GM12878 (cell line): ENCODE measurements around the gene PAX3. TPM values are rescaled to one million over a fixed set of nuclear protein-coding genes. Genes with fewer than 3 reads are reported as not detected.

Experiments used
- ATAC-seq: fragments of 200-7000 bp; cut with Tn5 transposase; 3 replicates; pipeline ENCODE4 v1.9.1; 2020; ENCODE audit warnings: mild to moderate bottlenecking, moderate library complexity
- BruUV-seq: library from RNA; stranded (reverse); fragments of 400-500 nt; replicated peaks from 2 replicates; lab custom pipeline; 2021; lab: Mats Ljungman, UMichigan
- CTCF ChIA-PET: fragments of 300-600 bp; sonication (Branson Sonifier 250); formaldehyde crosslinking; extraction: SDS; loops from one replicate; lab custom pipeline; 2021; ENCODE audit warnings: inconsistent platforms; lab: Yijun Ruan, JAX
- POLR2A ChIA-PET: fragments of 350-600 bp; formaldehyde crosslinking; extraction: SDS; loops from one replicate; lab custom pipeline; 2021; ENCODE audit warnings: inconsistent platforms; lab: Charles Lee
- RAD21 ChIA-PET: fragments of 300-600 bp; sonication (Branson Sonifier 250); formaldehyde crosslinking; loops from one replicate; lab custom pipeline; 2023; ENCODE audit warnings: antibody characterized with exemption; ENCODE audit not compliant: unreplicated experiment; lab: Charles Lee
- SMC1A ChIA-PET: fragments of 300-600 bp; sonication (Branson Sonifier 250); formaldehyde crosslinking; loops from one replicate; lab custom pipeline; 2023; ENCODE audit not compliant: unreplicated experiment, uncharacterized antibody; lab: Charles Lee
- DNase-seq: peaks from one replicate; pipeline ENCODE4 v3.0.0-alpha.2; 2011; ENCODE audit warnings: low read depth, low spot score
- FAIRE-seq: peaks from 3 replicates; lab custom pipeline; 2011; peaks lifted over from hg19 to GRCh38; lab: Jason Lieb, UNC
- H2AFZ ChIP-seq: 2 replicates; pipeline ENCODE4 v1.6.0; 2011; ENCODE audit warnings: low read depth, low read length, control low read depth; ENCODE audit not compliant: control insufficient read depth
- H3K27ac ChIP-seq: 2 replicates; pipeline ENCODE4 v1.5.1; 2011; ENCODE audit warnings: control low read depth; ENCODE audit not compliant: control insufficient read depth, insufficient read depth
- H3K27me3 ChIP-seq, 2 experiments: replicated peaks in 1 of 2; 2 replicates each; pipeline versions ENCODE4 v1.6.0 to v1.6.1; 2011; ENCODE audit warnings: low read length in 1 of 2; ENCODE audit not compliant: control insufficient read depth in 2 of 2, insufficient read depth in 2 of 2
- H3K36me3 ChIP-seq, 2 experiments: 2 replicates each; pipeline ENCODE4 v1.5.1; 2011; ENCODE audit warnings: low read length in 1 of 2; ENCODE audit not compliant: control insufficient read depth in 2 of 2, insufficient read depth in 2 of 2
- H3K4me1 ChIP-seq: 2 replicates; pipeline ENCODE4 v1.6.1; 2011; ENCODE audit warnings: mild to moderate bottlenecking, low read length, moderate library complexity, mixed read lengths; ENCODE audit not compliant: control insufficient read depth, insufficient read depth
- H3K4me2 ChIP-seq: 2 replicates; pipeline ENCODE4 v1.6.0; 2011; ENCODE audit warnings: control low read depth; ENCODE audit not compliant: control insufficient read depth, insufficient read depth
- H3K4me3 ChIP-seq: fragments of 200-600 bp; sonication (generic); 2 replicates; pipeline ENCODE4 v1.5.1; 2016
- H3K79me2 ChIP-seq: 2 replicates; pipeline ENCODE4 v1.6.0; 2011; ENCODE audit warnings: low read length; ENCODE audit not compliant: control insufficient read depth, insufficient read depth
- H3K9ac ChIP-seq: 2 replicates; pipeline ENCODE4 v1.8.0; 2011; ENCODE audit warnings: low read length, control low read depth, mixed read lengths; ENCODE audit not compliant: control insufficient read depth, insufficient read depth
- H3K9me3 ChIP-seq: replicated peaks from 3 replicates; pipeline ENCODE4 v1.5.1; 2011; ENCODE audit warnings: mild to moderate bottlenecking, low read length; ENCODE audit not compliant: control insufficient read depth, insufficient read depth
- H4K20me1 ChIP-seq: 2 replicates; pipeline ENCODE4 v1.6.0; 2011; ENCODE audit not compliant: control insufficient read depth, insufficient read depth
- BHLHE40 ChIP-seq, 2 experiments: fragments of 450-650 bp in 1 of 2; IDR thresholded peaks; 2 replicates each; pipeline ENCODE4 v1.6.1; 2011 to 2017; ENCODE audit warnings: low read depth in 2 of 2, borderline replicate concordance in 1 of 2, improper control_type of control experiment in 1 of 2, low read length in 1 of 2, mild to moderate bottlenecking in 1 of 2
- BMI1 ChIP-seq: fragments of 450-650 bp; IDR thresholded peaks from 2 replicates; pipeline ENCODE4 v1.6.1; 2016; ENCODE audit warnings: mild to moderate bottlenecking, moderate library complexity, borderline replicate concordance
- IKZF2 ChIP-seq, 2 experiments: fragments of 450-650 bp; IDR thresholded peaks; 2 replicates each; pipeline ENCODE4 v1.6.1; 2017; ENCODE audit warnings: mild to moderate bottlenecking in 2 of 2, moderate library complexity in 2 of 2
- JUND ChIP-seq: IDR thresholded peaks from 2 replicates; pipeline ENCODE4 v1.6.1; 2012; ENCODE audit warnings: low read depth, mild to moderate bottlenecking, low read length, improper control_type of control experiment, moderate library complexity
- KAT2A ChIP-seq: conservative IDR thresholded peaks from 2 replicates; pipeline ENCODE4 v1.6.1; 2011; ENCODE audit warnings: low read depth, low read length; ENCODE audit not compliant: control insufficient read depth
- NR2C1 ChIP-seq: fragments of 450-650 bp; IDR thresholded peaks from 2 replicates; pipeline ENCODE4 v1.6.1; 2017; ENCODE audit warnings: antibody characterized with exemption, mild to moderate bottlenecking, moderate library complexity
- NR2F1 ChIP-seq: fragments of 450-650 bp; conservative IDR thresholded peaks from 2 replicates; pipeline ENCODE4 v1.6.1; 2017; ENCODE audit warnings: mild to moderate bottlenecking
- POLR2A ChIP-seq: IDR thresholded peaks from 2 replicates; pipeline ENCODE4 v1.6.1; 2011; ENCODE audit warnings: low read depth, mild to moderate bottlenecking, low read length
- RELA ChIP-seq: fragments of 450-650 bp; IDR thresholded peaks from 2 replicates; pipeline ENCODE4 v1.8.0; 2014; ENCODE audit warnings: borderline replicate concordance; ENCODE audit not compliant: partially characterized antibody
- RELB ChIP-seq: fragments of 450-650 bp; IDR thresholded peaks from 2 replicates; pipeline ENCODE4 v1.6.1; 2017; ENCODE audit warnings: low read depth, mild to moderate bottlenecking, moderate library complexity
- RFX5 ChIP-seq: IDR thresholded peaks from 2 replicates; pipeline ENCODE4 v1.6.1; 2011; ENCODE audit warnings: low read depth, low read length, improper control_type of control experiment
- SIN3A ChIP-seq: IDR thresholded peaks from 2 replicates; pipeline ENCODE4 v1.6.1; 2012; ENCODE audit warnings: low read depth, low read length, improper control_type of control experiment
- SMARCA5 ChIP-seq: fragments of 450-650 bp; IDR thresholded peaks from 2 replicates; pipeline ENCODE4 v1.6.1; 2017; ENCODE audit warnings: mild to moderate bottlenecking
- ZNF384 ChIP-seq: IDR thresholded peaks from 2 replicates; pipeline ENCODE4 v1.6.1; 2012; ENCODE audit warnings: low read depth, mild to moderate bottlenecking, low read length, improper control_type of control experiment, borderline replicate concordance
- ZNF592 ChIP-seq: fragments of 450-650 bp; IDR thresholded peaks from 2 replicates; pipeline ENCODE4 v1.6.1; 2017; ENCODE audit warnings: mild to moderate bottlenecking, moderate library complexity
- WGBS: methylation state at CpG from one replicate; pipeline ENCODE4 v1.1.6; 2016; ENCODE audit warnings: low lambda C conversion rate; ENCODE audit not compliant: insufficient replicate concordance, insufficient coverage; ENCODE audit errors: missing lambda C conversion rate; 5-methylcytosine and 5-hydroxymethylcytosine counted together
- in situ Hi-C: fragments of 300-500 bp; cut with MboI; formaldehyde crosslinking; loops from 9 replicates; pipeline ENCODE4 v1.14.3; 2018; ENCODE audit warnings: mixed read lengths
- intact Hi-C: fragments of 100-400 bp; cut with micrococcal nuclease; formaldehyde crosslinking; loops from one replicate; pipeline ENCODE4 v1.14.2; 2022; ENCODE audit not compliant: unreplicated experiment
- polyA plus RNA-seq, 11 experiments: library from polyadenylated mRNA; depleted of rRNA in 4 of 11; unstranded in 6 of 11; stranded (reverse) in 5 of 11; fragments of >200 nt; fragmentation: Nextera tagmentation in 4 of 11; fragmentation: Illumina TruSeq in 1 of 11; extraction: Ambion mirVana in 4 of 11; extraction: Trizol in 1 of 11; gene quantifications; 1 replicate in 1 of 11; 2 replicates in 10 of 11; pipeline versions ENCODE4 v1.2.1 to v1.2.3, GENCODE V29; 2011 to 2016; ENCODE audit warnings: inconsistent platforms in 2 of 11, missing spikeins in 2 of 11, low read depth in 1 of 11
- total RNA-seq, 4 experiments: library from RNA; depleted of rRNA in 3 of 4; stranded (reverse); fragments of >200 nt in 3 of 4; fragmentation: Illumina TruSeq in 1 of 4; extraction: Trizol in 1 of 4; gene quantifications; 2 replicates each; pipeline versions ENCODE4 v1.2.1 to v1.2.3, GENCODE V29; 2013 to 2021
- TF ChIP-seq, protein P1 (sequence below): IDR thresholded peaks from 2 replicates; pipeline ENCODE4 v1.6.1; 2011; ENCODE audit warnings: low read depth, mild to moderate bottlenecking, low read length, moderate library complexity, borderline replicate concordance; ENCODE audit errors: extremely low read depth

The PAX3 gene
- total and polyA plus RNA-seq, 10 of the 15 experiments (the other 5 are each of a cell fraction or from before 2014, with no cell fraction given) = not detected

GRCh38 chr2:222228054-222228453, 70.7 kb downstream of the PAX3 start:
- in situ Hi-C loops (no loop called here), intact Hi-C loops (no loop called here)
- no peak overlapping the region for H3K27ac ChIP-seq
- no peaks in the 10 kb centered on the region for H3K79me2 ChIP-seq
- no peak overlapping the region for H3K4me3 ChIP-seq
- H3K9ac ChIP-seq = no peak overlapping the region
- H3K4me1 ChIP-seq = no peaks in the 10 kb centered on the region
- 8% methylated on average over 4 of the region's 4 CpGs for WGBS
- ChIA-PET RAD21 (no interaction called here), CTCF (no interaction called here), SMC1A (interaction anchor here (0.6 kb wide), 1 partner anchor 374 kb away, joined by 3 read pairs; no protein-coding TSS in a partner anchor), POLR2A (no interaction called here)
- no TSS peak for BruUV-seq
- TF ChIP-seq RFX5 = no peak
- no peak for TF ChIP-seq POLR2A
- TF ChIP-seq NR2F1 = no peak
- TF ChIP-seq, protein P1, sequence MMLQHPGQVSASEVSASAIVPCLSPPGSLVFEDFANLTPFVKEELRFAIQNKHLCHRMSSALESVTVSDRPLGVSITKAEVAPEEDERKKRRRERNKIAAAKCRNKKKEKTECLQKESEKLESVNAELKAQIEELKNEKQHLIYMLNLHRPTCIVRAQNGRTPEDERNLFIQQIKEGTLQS = no peak
- TF ChIP-seq SMARCA5 = no peak
- no peak for TF ChIP-seq IKZF2 (IDR thresholded peaks at IDR 0.05)
- TF ChIP-seq ZNF384 = no peak
- TF ChIP-seq JUND = no peak
- no peak for TF ChIP-seq NR2C1
- TF ChIP-seq KAT2A = no peak
- TF ChIP-seq BHLHE40 (IDR thresholded peaks at IDR 0.05; ENCODE audit: borderline replicate concordance in 1 of 2, low read depth in 2 of 2, low read length in 1 of 2) = no peak
- TF ChIP-seq ZNF592 = no peak
- no peak for TF ChIP-seq SIN3A
- no peak for TF ChIP-seq RELA
- no peak for TF ChIP-seq BMI1
- no peak for TF ChIP-seq RELB
- no peaks in the 10 kb centered on the region for H3K9me3 ChIP-seq
- ATAC-seq (no peak), DNase-seq (no peak), FAIRE-seq (no peak)
- H3K36me3 ChIP-seq = no peaks in the 10 kb centered on the region
- no peak overlapping the region for H3K4me2 ChIP-seq
- no peaks in the 10 kb centered on the region for H4K20me1 ChIP-seq
- H2AFZ ChIP-seq = no peak overlapping the region
- H3K27me3 ChIP-seq = peaks cover 2 to 3% of the 10 kb centered on the region in 2 experiments; a peak in 2 of 4 replicates
